GM12874 (cell line): ENCODE data around the gene TSPAN18.

Experiments
- TF ChIP-seq, protein P1 (sequence below): IDR thresholded peaks from 2 replicates; pipeline ENCODE4 v1.5.1; 2011; ENCODE audit warnings: low read depth, mild to moderate bottlenecking, control low read depth, low read length, moderate library complexity; ENCODE audit not compliant: insufficient read depth

The TSPAN18 gene

DNA sequence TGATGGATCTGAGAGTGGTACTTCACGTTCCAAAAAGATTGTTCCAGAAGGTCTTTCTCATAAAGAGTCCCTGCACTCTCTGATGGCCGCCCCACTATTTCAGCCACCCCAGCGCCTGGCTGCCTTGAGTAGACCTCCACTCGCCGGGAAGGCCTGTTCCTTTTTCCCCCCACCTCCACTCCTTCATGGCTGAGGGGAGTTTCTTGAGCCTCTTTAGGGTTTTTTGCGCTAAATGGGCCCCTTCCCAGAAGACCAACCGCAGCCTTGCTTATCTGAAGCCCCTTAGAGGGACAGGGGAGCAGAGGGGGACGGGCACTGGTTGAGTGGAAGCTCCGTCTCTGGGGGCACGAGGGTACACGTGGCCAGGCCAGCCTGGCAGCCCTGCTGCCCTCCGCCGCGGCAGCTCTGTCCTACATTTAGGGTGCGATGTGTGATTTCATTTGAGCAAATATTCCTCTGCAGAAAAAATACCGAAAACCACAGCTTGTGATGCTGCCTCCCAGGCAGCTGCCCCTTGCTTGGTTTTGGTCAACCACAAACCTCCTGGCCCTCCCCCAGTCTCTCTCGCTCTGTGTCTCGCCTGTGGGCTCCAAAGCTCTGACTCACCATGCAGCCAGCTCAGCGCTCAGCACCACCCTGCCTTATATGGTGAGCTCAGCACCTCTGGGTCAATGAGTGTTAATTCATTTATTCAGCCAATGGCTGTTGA is 135.2 kb downstream of the TSPAN18 start:
- TF ChIP-seq, protein P1, sequence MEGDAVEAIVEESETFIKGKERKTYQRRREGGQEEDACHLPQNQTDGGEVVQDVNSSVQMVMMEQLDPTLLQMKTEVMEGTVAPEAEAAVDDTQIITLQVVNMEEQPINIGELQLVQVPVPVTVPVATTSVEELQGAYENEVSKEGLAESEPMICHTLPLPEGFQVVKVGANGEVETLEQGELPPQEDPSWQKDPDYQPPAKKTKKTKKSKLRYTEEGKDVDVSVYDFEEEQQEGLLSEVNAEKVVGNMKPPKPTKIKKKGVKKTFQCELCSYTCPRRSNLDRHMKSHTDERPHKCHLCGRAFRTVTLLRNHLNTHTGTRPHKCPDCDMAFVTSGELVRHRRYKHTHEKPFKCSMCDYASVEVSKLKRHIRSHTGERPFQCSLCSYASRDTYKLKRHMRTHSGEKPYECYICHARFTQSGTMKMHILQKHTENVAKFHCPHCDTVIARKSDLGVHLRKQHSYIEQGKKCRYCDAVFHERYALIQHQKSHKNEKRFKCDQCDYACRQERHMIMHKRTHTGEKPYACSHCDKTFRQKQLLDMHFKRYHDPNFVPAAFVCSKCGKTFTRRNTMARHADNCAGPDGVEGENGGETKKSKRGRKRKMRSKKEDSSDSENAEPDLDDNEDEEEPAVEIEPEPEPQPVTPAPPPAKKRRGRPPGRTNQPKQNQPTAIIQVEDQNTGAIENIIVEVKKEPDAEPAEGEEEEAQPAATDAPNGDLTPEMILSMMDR: no peak

DNA sequence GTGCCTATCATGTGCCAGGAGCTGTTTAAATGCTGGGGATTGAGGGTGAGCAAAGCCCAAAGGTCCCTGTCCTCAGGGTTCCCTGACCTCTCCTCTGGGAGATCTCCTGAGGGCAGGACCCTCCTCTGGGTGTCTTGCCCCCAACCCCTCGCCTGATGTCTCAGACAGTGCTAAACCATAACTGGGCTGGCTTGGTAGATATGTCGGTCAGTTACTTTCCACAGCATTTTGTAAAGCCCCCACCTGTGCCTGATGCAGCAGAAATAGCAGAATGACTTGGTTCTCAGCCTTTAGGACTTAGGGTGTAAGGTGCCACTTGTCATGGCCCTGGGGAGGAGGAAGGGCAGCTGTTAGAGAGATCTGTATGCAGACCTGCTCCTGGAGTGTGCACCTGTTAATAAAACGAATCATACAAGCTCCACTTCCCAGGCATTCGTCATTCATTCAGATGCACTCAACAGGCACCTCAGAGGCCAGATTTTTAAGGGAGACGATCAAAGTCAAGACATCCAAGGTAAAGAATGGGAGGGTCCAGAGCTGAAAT is 135.9 kb downstream of the TSPAN18 start:
- TF ChIP-seq, protein P1: no peak

DNA sequence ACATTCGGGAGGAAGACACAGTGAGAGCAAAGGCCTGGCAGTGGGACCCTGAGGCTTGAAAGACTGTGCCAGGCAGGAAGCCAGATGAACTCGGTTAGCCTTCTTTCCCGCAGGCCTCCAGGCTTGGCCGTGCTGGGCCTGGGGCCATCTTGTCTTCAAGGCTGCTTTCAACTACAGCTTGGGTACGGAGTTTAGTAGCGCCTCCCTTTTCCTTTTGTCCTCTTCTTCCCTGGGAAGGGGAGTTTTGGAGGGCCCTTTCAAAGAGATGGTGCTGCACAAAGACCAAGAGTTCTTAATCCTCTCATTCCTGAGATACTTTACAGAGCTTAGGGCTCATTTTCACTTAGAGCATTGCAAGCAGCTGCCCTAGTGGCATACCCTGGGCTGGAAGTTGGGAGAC is 136.5 kb downstream of the TSPAN18 start:
- TF ChIP-seq, protein P1: no peak

DNA sequence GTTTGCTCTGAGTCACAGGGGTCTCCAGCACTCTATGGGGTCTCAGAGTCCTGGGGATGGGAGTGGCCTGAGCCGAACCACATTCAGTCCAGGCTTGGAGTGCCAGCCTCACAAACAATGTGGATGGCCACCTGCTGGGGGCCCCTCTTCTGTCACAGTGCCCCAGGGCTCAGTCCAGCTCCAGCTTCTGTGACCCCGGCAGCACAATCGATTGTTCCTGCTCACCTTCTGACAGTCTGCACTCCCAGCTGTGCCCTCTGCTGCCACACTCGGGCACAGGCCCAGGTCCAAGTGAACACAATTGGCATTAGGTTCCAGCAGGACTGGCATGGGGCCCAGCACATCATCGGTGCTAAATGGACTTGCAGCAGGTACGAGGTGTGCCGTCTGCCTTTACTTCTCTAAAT is 139.1 kb downstream of the TSPAN18 start:
- TF ChIP-seq, protein P1: no peak

DNA sequence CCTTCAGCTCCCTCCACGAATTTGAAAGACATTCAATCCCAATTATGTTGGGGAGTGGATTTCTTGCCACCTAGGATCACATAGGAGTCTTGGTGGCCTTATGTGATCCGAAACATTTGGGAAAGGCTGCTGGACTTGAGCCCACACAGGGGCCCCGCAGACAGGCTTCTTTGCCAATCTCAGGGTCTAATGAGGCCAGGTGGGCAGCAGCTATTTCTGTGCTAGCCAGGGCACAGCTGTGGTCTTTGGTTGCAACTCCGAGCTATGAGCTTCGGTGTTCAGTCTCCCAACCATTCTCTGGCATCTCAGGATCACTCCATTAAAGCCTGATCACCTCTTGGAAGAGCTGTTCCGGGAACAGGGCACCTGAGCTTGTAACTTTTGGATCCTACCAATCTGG is 139.5 kb downstream of the TSPAN18 start:
- TF ChIP-seq, protein P1: no peak

DNA sequence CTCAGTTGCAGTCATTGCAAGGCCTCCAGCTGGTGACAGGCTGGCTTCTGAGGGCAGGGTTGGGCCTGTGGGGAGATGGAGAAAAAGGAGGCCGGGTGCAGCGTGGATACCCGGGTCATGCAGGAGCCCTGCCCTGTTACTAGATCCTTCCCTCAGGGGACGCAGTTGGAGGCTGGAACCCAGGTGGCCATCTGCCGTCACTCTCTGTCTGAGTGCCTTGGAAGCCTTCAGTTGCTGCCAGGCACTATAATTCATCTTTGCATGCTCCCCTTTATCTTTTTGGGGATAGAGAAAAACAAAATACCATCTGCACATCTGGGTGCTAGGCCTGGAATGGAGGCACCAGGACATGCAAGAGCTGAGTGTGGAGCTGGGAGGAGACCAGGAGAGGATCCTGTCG is 141.3 kb downstream of the TSPAN18 start:
- TF ChIP-seq, protein P1: no peak

DNA sequence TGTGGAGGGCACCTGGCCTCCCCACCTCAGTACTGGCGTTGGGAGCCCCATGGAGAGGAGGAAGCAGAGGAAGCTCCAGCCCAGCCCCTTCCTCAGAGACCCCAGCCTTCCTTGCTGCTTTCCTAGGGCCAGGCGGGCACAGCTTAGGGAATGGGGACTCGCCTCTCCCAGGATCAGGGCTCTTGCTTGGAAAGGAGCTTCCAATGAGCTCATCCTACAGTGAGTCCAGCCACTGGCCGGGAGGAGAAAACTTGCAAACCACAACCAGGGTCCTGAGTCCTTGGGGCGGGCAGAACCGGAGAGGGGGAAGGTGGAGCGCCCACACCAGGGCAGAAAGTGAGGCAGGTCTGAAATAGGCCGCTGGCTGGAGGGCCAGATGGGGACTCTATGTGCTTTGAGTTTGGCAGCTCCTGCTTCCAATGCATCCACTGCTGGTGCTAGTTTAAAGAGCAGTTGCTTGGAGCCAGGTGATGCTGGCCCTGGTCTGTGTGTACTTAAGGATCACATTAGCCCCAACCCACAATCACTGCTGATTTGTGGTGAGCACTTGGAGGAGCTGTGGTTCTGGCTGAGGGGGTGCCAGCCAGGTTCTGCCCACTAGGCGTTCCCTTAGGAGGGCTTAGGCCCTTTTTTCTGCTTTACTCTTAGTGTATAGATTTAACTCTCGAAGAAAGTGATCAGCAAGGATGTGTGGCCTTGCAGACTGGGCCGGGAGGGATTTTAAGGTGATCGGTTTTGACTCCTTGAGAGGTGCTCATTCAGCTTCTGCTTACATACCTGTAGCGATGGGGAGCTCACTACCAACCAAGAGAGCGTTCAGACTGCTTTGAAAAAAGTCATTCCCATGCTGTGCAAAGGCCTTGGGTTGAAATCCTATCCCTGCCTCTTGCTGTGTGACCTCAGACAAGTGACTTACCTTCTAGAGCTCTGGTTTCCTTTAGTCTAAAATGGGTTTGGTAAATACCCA is 142.0 kb downstream of the TSPAN18 start:
- TF ChIP-seq, protein P1: no peak
